HEK293 (cell line): ENCODE results near the gene NUBPL.

Experiments
- CTCF ChIP-seq: fragments of 450-650 bp; formaldehyde crosslinking; IDR thresholded peaks from 2 replicates; pipeline ENCODE4 v1.5.1; 2016; ENCODE audit warnings: missing biosample characterization, missing genetic modification characterization
- HOXA7 ChIP-seq: sonication (generic); formaldehyde crosslinking; IDR thresholded peaks from 2 replicates; pipeline ENCODE4 v1.8.1; 2022; ENCODE audit warnings: missing genetic modification reagents, borderline replicate concordance
- KLF16 ChIP-seq: fragments of 450-650 bp; formaldehyde crosslinking; IDR thresholded peaks from 2 replicates; pipeline ENCODE4 v1.5.1; 2017; ENCODE audit warnings: missing biosample characterization, missing genetic modification characterization
- PATZ1 ChIP-seq: fragments of 450-650 bp; formaldehyde crosslinking; IDR thresholded peaks from 2 replicates; pipeline ENCODE4 v1.5.1; 2016; ENCODE audit warnings: missing biosample characterization, missing genetic modification characterization
- YY1 ChIP-seq: fragments of 450-650 bp; formaldehyde crosslinking; IDR thresholded peaks from 2 replicates; pipeline ENCODE4 v1.5.1; 2018; ENCODE audit warnings: missing biosample characterization, missing genetic modification characterization
- ZNF132 ChIP-seq: fragments of 450-650 bp; formaldehyde crosslinking; IDR thresholded peaks from 2 replicates; pipeline ENCODE4 v1.5.1; 2017; ENCODE audit warnings: missing biosample characterization, missing genetic modification characterization, borderline replicate concordance
- ZNF24 ChIP-seq: fragments of 450-650 bp; formaldehyde crosslinking; IDR thresholded peaks from 2 replicates; pipeline ENCODE4 v1.5.1; 2016; ENCODE audit warnings: missing biosample characterization, missing genetic modification characterization

- TF ChIP-seq ZNF132 (tag by site-specific recombination) (no peak), HOXA7 (CRISPR knock-in tag) (no peak), YY1 (tag by site-specific recombination) (no peak), CTCF (tag by site-specific recombination) (no peak), ZNF24 (no peak), PATZ1 (tag by site-specific recombination) (no peak), KLF16 (tag by site-specific recombination) (no peak)
Measured at GRCh38 chr14:31568161-31568560, 7.0 kb downstream of the NUBPL start.
